Stimulated activated CD4-positive, alpha-beta T cell treated with anti-CD3 and anti-CD28 coated beads, Interleukin-2, amount 100 ng/mL, for 24 hours (primary cell): ENCODE results near the gene CUEDC1.

Experiments
- DNase-seq, 2 donors: peaks; one replicate each; pipeline ENCODE4 v3.0.0-alpha.2; 2020

The CUEDC1 gene

DNA sequence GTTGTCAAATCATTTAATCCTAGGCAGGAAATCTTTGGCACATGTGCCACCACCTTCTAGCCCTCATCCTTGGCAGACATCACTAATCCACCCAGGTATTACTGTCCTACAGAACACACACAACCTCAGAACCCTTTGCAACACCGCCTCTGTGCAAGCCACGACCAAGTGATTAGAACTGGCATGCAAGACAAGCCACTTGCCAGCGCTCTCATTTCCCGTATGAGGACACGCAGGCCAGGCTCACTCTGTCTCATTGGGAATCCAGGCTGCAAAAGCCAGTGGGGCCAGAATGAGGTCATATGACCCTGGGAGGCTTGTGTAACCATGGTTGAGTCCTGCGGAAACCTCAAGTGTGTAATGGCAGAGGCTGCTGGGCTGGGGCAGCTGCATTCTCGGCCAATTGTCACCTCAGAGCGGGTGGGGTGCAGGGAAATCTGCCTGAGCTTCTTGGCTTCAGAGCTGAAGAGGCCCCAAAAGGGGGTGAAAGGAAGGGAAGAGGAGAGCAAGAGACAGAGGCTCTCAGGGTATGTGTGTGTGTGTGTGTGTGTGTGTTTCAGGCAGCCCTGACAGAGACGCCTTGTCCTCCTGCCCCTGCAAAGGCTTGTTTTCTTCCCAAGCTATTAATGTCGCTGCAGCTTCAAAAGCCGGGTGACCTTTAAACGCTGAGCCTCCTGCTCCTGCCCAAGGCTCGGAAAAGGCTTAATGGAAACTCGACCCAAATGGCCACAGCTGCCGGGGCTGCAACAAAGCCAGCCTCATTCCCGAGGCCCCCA is 62.2 kb downstream of the CUEDC1 start:
- DNase-seq, result no peak

GRCh38 chr17:57892146-57892819 is 62.9 kb downstream of the CUEDC1 start:
- DNase-seq, result peak; percentile 83 to 88

- DNase-seq, result no peak
Measured at GRCh38 chr17:57890857-57891232, 64.4 kb downstream of the CUEDC1 start.

DNA sequence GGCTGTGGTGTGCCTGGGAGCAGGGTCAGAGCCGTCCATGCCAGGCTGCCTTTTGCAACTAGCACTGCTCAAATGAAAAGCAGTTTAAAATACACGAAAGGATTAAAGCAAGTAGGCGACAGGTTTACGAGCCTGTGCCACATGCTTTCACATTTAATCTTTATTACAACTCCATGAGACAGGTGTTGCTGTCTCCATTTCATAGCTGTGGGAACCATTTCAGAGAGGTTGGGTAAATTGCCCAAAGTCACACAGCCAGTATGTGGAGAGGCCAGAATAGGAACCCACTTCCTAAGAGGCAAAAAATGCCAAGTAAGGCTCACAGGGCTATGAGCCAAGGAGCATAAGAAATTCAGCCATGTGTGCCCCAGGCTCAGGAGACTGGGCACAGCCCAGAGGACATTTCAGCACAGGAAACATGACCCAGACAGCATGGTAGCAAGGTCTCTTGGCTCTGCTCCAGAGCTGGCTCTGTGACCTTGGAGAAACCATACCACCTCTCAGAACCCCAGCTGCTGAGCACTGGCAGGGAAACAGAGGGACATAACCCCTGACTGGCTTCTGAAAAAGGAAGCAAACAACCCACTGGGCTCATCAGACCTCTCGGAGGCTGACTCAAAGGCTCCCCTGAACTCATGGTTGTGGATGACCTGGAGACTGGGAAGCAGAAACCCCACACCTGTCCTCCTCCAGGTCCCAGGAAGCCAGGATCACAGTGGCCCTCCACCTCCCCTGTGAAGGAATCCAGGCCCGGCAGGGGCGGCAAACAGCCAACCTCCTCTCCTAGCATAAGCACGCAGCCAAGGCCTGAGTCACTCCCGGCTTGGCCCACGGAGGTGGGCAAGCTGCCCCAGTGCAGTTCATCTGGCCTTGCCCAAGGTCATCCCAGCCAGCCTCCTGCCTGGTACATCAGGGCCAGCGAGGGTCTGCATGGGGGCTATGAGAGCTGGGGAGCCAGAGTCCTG is 65.0 kb downstream of the CUEDC1 start:
- DNase-seq, result no peak

DNA sequence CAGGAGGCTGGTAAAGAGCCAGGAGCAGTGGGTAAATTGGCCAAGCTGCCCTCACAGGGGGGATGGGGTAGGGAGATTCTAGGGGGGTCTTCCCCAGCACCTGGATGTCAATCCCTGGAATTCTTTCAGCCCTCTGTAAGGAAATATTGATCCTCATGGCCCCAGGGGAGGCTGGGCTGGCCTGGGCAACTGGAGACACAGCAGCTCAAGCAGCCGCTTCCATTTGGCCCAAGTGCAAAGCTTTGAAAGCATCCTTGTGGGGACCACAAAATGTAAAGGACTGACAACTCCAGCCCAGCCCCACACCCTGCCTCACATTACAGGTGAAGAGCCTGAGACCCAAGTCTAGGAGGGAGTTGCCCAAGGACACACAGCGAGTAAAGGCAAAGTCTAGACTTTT is 66.0 kb downstream of the CUEDC1 start:
- no peak for DNase-seq

DNA sequence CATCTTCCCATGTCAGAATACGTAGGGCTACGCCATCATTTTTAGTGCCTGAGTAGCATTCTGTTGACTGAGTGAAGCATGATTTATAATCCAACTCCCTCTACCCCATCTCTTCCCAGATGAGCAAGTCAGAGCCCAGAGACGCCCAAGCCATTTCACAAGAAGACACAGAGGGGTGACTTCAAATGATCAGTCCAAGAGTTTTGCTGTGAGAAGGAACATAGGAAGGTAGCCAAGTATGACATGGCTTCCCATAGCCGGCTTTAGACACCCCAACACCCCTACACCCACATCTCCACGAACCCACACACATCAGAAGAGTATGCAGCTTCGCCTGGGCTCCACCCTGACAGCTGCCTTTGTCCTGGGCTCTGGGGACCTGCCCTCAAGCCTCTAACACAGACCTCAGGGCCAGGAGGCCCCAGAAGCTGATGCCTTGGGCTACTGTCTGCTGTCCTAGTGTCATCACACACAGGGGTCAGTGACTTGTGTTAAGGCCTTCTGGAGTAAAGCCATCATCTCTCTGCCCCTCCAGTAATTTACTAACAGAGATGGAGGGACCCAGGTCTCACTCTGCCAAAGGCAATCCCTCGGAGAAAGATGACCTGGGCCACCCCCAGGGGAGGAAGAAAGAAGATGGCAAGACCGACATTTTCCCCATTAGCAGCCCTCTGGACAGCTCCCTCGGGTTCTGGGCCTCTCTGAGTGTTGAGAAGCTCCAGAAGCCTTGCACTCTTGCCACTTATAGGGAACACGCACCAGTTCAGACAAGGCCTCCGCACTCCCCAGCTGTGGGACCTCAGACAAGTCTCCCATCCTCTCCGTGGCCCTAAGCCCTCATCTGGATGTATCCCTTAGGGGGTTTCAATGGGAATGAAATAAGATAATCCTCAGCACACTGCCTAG is 66.6 kb downstream of the CUEDC1 start:
- no peak for DNase-seq

DNA sequence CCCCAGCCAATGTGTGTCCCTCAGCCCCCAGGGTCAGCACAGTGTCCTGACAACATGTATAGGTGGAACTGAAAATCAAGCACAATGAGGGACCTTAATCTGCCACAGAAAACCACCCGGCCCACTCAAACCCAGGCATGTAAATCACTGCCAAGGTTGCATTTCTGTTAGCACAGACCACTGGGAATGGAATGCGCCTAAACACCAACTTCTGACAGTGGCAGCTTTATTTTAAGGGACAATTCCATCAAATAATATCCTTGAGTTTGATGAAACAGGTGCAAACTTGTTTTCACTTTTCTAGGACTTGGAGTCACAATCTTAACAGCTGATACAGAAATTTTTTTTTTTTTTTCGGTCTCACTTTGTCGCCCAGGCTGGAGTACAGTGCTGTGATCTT is 68.1 kb downstream of the CUEDC1 start:
- DNase-seq, result no peak

DNA sequence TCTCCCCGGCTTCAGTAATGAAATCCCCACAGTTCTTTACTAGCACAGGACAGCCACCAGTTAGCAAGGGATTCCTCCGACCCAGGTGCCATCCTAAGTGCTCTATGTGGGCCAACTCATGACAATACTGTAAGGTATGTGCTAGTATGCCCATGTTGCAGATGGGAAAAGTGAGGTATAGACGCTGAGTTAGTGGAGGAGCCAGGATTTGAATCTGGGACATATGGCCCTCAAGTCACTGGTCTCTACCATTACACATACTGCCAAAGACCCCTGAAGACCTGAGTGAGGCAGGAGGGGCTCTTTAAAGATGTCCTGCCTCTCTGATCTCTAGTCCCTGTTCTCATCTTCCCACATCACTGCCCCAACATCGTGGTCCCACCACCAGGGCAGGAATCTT is 69.2 kb downstream of the CUEDC1 start:
- DNase-seq, result no peak

DNA sequence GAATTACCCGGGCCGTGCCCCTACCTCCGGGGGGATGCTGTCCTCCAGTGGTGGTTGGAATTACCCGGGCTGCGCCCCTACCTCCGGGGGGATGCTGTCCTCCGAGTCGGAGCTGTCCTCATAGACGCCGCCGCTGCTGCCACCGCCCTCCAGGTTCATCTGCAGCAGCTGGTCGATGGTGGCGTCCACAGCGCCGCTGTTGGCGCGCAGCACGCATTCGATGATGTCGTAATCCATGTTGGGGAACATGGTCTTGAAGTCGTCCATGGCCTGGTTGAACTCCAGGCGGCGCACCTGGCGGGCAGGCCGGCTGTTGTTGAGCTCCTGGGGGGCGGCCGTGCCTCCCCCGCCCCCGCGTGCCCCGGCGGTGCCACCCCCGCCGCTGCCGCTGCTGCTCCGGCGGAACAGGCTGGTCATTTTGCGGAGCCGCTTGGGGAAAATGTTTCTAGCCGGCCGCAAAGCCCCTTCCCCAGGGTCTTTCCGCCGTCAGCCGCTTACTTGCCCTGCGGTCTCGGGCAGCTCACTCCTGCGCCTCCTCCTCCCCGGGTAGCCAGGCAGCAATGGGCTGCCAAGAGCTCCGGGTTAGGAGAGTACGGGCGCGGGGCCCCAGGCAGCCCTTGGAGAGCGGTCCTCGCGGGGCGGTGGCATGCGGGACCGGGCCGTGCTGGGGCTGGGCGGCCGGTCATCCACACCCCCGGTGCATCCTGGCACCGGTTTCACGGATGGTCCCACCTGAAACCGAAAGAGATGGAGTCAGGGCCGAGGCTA is 69.9 kb downstream of the CUEDC1 start:
- no peak for DNase-seq

GRCh38 chr17:57881783-57882351 is 73.3 kb downstream of the CUEDC1 start:
- DNase-seq, result no peak

DNA sequence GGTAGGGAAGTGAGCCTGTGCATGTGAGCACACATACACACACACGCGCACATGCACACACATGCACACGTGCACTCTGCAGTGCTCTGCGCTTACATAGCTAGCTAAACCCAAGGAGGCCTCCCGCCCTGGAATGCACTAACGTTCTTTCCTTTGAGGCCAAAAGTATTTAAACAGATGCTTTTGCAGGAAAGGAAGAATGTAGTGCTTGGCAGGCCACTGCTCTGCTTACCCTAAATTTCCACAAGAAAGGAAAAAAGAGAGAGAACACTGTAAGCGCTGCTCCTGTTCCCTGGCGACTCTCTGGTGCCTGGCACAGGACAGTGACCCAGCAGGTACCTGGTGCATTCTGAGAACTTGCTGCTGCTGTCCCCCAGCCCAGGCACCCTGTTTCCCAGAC is 74.1 kb downstream of the CUEDC1 start:
- DNase-seq, result no peak

DNA sequence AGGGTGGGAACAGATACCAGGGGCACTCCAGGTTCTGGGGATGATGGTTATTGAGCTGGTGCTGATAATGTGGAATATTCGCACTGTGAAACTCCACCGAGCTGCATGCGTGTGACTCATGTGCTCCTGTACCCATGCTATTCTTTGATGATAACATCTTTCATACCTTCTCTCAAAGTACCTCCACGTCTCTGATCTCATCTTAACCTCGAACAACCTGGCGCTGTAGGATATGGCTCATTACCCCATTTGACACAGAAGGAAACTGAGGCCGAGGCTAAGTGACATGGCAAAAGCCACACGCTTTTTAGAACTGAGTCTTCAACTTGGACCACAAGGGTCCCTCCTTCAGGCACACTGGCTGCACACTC is 75.1 kb downstream of the CUEDC1 start:
- peak; percentile 31 to 39 for DNase-seq

- DNase-seq, result peak in 1 of 2 donors; percentile 36
Measured at GRCh38 chr17:57879437-57880085, 75.7 kb downstream of the CUEDC1 start.

DNA sequence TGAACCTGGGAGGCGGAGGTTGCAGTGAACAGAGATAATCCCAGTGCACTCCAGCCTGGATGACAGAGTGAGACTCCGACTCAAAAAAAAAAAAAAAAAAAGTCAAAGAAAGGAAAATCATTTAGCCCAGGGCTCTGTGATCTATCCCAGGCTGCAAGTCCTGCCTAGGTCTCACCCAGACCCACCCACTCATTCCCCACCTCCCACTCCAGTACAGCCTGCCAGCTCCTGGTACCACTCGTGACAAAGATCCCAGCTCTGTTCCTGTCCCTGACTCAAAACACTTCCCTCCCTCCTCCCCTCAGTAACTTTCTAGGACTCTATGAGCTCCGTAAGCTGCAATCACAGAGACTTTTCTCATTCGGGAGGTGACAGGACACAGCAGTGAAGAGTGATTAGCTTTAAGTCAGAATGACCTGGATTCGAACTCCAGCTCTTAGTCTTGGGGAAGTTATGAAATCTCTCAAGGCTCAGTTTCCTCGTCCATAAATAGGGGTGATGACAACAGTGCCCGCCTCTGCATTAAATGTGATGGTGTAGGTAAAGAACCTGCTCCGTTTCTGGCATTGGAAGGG is 77.3 kb downstream of the CUEDC1 start:
- no peak for DNase-seq

DNA sequence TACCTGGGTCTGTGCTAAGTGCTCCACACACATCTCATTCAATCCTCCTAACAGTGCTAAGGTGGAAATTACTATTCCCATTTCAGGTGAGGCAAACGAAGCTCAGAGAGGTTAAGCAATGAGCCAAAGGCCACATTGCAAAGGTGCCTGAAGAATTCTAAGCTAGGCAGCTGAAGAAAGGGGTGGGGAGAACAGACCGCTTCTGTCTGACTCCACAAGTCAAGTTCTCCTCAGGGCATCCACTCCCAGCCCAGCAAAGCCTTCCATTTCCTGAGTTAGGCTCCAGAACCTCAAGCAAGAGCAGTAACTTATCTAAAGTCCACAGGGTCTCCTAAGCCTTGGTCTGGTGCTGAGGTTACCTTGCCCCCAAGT is 78.4 kb downstream of the CUEDC1 start:
- DNase-seq, result no peak

DNA sequence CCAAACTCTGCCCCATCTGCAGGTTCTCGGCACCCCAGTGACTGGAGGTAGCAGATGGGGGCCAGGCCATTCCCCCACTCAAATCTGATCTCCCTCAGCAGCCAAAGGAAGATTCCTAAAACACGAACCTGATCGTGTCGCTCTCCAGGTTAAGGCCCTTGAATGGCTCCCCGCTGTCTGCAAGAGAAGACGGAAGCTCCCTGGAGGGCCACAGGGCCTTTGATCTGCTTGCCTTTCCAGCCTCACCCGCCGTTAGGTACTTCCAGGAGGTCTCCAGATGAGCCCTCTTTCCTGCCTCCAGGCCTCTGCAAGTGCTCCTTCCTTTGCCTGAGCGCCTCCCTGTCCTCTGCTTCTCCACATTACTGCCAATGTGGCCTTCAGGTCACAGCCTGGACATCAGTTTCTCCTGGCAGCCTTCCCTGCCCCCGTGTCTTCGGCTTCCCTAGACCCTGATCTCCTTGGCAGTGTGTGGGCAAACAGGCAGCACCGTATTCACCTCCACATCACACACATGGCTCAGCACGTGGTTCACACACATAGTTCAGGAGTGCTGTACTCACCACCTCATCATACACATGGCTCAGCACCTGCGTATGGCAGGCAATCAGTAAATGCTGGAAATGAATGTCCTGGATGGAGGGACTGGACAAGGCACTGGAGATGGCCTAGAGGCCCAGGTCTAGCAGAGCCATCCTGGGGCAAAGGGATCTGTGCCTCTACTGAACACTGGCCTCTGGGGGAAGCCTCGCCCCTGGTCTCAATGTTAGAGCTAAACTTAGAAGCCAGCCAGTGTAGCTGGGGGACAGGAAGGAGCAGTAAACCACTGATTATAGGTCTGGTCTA is 79.0 kb downstream of the CUEDC1 start:
- DNase-seq, result no peak

DNA sequence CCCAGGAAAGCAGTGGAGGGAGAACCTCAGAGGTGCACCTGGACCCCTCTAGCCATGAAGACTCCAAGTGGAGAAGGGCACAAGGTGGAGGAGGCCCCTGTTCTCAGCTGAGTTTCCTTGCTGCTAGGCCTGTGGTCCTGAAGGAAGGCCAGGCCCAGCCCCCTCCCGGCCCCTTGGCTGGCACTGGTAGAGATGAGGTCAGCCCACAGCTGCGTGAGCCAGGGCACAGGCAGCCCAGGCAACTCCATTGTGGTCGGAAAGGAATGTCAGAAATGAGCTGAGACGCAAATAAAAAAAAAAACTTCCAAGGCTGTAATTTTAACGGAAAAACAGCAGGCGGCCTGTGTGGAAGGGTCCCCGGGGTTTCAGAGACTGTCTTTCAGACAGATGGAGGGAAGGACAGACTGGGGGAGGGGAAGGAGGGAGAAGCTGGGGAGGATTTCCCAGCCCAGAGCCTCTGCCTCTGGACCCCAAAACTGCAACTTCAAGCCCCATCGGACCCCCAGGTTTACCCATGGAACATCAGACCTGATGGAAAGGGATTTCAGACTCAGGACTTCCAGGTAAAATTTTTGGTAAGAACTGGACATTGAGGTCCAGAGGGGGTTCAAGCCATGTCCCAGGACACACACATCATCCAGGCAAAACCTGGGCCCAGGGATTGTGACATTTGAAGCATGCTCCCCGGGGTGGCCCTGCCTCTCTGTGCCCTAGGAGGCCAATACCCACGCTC is 79.8 kb downstream of the CUEDC1 start:
- no peak for DNase-seq

- peak; percentile 43 to 50 for DNase-seq
Measured at GRCh38 chr17:57874434-57875289, 80.5 kb downstream of the CUEDC1 start.
